22Rv1 (cell line): ENCODE measurements around the gene ARHGAP23.

Experiments
- CTCF ChIP-seq: fragments of 450-650 bp; IDR thresholded peaks from 2 replicates; pipeline ENCODE4 v1.5.1; 2017; ENCODE audit warnings: mild to moderate bottlenecking
- ZFX ChIP-seq: fragments of 450-650 bp; IDR thresholded peaks from 2 replicates; pipeline ENCODE4 v1.6.1; 2017; ENCODE audit warnings: antibody characterized with exemption, borderline replicate concordance

GRCh38 chr17:38508954-38509771 is 80.9 kb downstream of the ARHGAP23 start:
- TF ChIP-seq CTCF (peak; percentile 84), ZFX (no peak)
